ENCODE measurements around the gene RASGRF1. TPM values are rescaled to one million over a fixed set of nuclear protein-coding genes. Genes with fewer than 3 reads are reported as not detected.
"Not testable (repeated sequence)": the region's sequence is repeated elsewhere in the genome, so short reads cannot be mapped to it uniquely, and the experiment has no call there.

Gene RASGRF1
- polyA plus RNA-seq, 1 donor from 2014 or later: 2.4 TPM

DNA sequence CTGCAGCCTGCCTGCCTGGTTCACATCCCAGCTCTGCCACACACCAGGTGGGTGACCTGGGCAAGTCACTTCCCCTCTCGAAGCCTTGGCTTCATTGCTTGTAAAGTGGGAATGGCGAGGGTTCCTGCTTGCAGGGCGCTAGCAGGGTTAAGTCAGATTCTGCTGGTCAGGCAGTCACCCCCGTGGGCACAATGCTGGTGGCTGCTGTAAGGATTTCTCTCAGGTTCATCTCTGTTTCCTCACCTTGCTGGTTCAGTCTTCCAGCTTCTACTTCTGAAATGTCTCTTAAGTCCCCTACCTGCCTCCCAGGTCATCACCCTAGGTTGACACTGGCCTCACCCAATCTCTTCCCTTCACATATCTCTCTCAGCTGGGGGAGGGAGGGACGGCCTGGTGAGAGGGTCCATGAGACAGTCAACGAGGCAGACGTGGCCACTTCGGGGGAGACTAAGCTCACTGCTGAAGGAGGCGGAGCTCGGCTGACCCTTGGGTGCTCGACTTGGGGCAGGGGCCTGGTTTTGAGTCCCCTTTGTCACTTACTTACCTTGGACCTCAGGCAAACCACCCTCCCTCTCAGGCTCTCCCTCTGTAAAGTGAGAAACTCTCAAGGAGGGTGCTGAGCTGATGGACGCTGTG, 157.3 kb downstream of the RASGRF1 start:
- H3K27ac Mint-ChIP-seq: peak overlapping the region in 2 of 3 donors; percentile 42 to 60
- H3K4me1 Mint-ChIP-seq: peaks cover 12 to 23% (median 18%) of the 10 kb centered on the region in 3 donors
- no peaks in the 10 kb centered on the region for H3K27me3 Mint-ChIP-seq
- peaks cover 0 to 1% (median 0%) of the 10 kb centered on the region in 3 donors for H3K9me3 Mint-ChIP-seq
- no peak overlapping the region for H3K4me3 Mint-ChIP-seq
- H3K36me3 Mint-ChIP-seq: peaks cover 8% of the 10 kb centered on the region

DNA sequence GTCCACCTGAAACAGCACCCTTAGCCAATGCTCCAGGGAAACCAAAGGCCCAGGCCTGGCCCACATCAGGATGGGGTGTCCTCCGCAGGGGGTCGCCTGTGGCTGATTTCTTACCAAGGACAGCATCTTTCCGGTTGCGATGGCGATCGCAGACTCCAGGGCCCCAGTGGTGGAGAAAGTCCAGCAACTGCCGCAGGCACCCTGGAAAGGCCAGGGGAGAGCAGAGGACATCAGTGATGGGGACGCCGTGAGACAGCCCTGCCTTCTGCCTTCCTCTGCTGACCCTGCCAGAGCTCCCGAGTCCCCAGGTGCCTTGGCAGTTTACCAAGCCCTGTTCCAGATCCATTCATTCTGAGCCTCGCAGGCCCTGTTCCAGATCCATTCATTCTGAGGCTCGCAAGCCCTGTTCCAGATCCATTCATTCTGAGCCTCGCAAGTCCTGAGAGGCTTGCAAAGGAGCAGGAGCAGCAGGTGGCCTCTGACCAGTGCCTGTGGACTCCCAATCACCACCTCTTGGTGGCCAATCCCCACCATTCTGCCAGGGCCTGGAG, 158.2 kb downstream of the RASGRF1 start:
- Mint-ChIP-seq H3K9me3 (no peaks in the 10 kb centered on the region), H3K36me3 (peaks cover 5% of the 10 kb centered on the region), H3K4me3 (no peak overlapping the region), H3K27ac (peak overlapping the region in 2 of 3 donors; percentile 42 to 60), H3K27me3 (no peaks in the 10 kb centered on the region), H3K4me1 (peaks cover 7 to 19% (median 14%) of the 10 kb centered on the region in 3 donors)

DNA sequence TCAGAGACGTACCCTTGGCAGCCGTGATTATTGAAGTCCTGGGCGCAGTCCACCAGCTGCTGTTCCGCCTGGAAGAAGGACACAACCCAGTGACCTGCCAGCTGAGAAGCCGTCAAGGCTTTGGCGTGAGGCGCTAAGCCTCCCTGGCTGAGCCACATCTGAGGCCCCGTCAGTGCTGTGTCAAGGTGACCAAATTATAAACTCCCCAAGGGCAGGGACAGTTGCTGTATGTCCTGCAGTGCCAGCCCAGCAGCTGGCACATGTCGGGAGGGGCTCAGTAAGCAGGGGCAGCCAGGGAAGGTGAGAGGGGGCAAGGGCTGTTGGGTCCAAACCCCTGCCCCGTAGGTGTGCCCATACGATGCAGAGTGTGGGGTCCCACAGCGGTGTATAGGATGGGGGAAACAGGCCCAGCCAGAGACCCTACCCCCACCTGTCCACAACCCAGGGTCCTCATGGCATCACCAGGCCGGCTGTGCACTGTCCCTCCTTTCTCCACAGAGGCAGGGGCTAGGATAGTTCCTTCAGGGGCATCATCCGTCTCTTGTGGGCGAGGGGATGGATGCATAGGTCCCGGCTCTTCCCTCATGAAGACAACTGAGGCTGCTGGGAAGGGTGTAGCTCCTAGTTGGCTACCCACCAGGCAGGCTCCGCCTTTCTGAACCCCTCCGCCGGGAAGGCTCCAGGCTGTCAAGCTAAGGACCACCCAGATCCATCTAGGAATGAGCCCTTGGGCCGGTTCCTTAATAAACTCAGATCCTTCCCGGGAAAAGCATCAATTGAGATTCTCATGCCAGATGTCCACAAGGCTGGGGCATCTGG, 158.9 kb downstream of the RASGRF1 start:
- Mint-ChIP-seq H3K36me3 (peaks cover 4% of the 10 kb centered on the region), H3K9me3 (no peaks in the 10 kb centered on the region), H3K27ac (peak overlapping the region in 1 of 3 donors; percentile 45), H3K4me3 (no peak overlapping the region), H3K27me3 (no peaks in the 10 kb centered on the region), H3K4me1 (peaks cover 6 to 19% (median 10%) of the 10 kb centered on the region in 3 donors)

DNA sequence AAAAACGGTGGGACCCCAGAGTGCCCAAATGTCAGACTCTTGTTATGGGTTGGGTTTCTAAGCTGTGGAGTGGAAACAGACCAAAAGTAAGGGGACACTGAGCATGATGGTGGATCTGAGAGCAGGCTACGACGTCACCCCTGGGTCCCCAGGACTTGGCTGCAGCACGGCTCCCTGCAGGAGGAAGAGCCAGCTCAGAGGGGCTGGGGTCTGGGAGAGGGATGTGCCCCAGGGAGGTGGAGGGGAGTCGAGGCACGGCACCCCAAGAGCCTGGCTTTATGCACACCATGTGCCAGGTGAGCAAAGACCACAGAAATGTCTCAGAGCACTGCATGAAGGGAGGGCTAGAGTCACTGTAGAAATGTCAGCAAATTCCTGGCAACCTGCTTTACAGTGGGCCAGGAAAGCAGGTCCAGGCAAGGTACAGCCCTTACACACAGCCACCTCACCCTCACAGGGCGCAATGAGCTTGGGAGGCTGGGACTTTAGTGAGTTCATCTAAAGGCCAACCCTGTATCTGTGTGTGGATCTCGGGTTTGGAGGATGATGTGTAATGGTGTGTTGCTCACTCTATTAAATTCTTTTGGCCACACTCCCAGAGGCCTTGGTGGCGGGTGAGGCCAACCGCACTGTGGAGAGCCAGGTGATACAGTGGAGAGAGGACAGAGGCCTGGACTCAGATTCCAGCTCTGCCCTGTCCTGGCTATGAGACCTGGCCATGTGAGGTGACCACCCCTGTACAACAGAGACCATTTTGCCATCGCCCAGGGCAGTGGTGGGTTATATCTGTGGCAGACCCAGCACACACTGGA, 159.8 kb downstream of the RASGRF1 start:
- H3K27ac Mint-ChIP-seq: peak overlapping the region in 1 of 3 donors; percentile 45
- H3K4me1 Mint-ChIP-seq: peaks cover 0 to 13% (median 3%) of the 10 kb centered on the region in 3 donors
- H3K27me3 Mint-ChIP-seq: no peaks in the 10 kb centered on the region
- H3K9me3 Mint-ChIP-seq: no peaks in the 10 kb centered on the region
- H3K4me3 Mint-ChIP-seq: no peak overlapping the region
- H3K36me3 Mint-ChIP-seq: peaks cover 4% of the 10 kb centered on the region

DNA sequence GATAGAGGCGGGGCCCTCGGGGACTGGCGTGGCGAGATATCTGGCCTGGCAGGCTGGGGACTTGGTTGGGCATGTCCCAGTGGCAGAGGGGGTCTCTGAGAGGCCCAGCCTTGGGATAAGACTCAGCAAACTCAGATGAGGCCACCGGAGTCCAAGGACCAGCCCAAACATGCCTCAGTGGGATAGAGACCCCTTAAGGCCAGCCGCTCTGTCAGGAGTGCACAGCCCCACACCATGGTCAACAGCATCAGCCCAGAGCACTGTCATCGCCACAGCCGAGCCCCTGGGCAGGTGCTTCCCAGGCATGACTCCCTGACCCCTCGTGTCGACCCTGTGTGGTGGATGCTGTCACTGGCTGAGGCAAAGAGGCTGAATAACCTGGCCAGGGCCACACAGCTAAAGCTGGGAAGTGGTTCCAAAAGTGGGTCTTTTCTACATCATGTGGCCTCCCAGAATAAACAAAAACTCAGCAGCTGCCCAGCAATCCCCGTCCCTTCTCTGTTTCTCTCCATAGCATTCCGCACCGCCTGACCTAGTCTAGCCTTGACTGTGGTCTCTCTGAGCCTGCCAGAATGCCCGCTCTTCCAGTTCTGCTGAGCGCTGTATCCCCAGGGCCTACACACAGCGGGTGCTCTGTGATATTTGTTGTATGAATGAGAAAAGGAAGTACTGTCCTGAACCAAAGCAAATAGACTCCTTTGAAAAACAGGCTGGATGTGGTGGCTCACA, 160.9 kb downstream of the RASGRF1 start:
- Mint-ChIP-seq H3K4me3 (no peak overlapping the region), H3K4me1 (peaks cover 0 to 12% (median 3%) of the 10 kb centered on the region in 3 donors)

DNA sequence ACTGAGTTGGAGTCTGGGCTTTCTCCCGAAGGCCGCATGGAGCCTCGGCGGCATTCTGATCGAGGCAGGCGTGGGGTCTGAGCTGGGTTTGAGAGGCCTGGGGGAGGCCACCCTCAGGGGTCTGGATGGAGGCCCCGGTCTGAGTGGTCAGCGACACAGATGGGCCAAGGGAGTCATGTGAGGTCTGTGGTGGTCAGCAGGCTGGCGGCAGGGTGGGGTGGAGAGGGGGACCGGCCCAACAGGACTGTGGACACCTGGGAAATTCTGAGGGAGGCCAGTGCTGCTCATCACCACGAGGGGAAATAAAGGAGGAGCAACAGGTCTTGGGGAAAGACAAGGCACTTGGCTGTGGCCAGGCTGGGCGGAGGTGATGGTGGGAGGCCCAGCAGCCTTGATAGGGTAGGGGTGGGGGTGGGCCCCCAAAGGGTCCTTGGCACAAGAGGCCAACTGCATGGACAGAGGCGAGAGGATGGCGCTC, 161.9 kb downstream of the RASGRF1 start:
- Mint-ChIP-seq H3K27ac (peak overlapping the region in 1 of 3 donors; percentile 89), H3K9me3 (no peaks in the 10 kb centered on the region), H3K4me1 (peaks cover 0 to 11% (median 9%) of the 10 kb centered on the region in 3 donors)

More for the DNA sequence above, 160.9 kb downstream of the RASGRF1 start:
- H3K27ac Mint-ChIP-seq: peak overlapping the region in 2 of 3 donors; percentile 71 to 89
- H3K36me3 Mint-ChIP-seq: peaks cover 5% of the 10 kb centered on the region
- no peaks in the 10 kb centered on the region for H3K27me3 Mint-ChIP-seq
- no peaks in the 10 kb centered on the region for H3K9me3 Mint-ChIP-seq

DNA sequence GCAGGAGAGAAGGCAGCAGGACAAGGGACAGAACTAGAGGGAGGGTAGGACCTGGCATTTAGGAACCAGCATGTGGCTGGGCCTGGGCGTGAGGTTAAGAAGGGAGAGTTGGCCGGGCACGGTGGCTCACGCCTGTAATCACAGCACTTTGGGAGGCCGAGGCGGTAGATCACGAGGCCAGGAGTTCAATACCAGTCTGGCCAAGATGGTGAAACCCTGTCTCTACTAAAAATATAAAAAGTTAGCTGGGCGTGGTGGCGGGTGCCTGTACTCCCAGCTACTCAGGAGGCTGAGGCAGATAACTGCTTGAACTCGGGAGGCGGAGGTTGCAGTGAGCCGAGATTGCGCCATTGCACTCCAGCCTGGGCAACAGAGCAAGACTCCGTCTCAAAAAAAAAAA, 162.4 kb downstream of the RASGRF1 start:
- Mint-ChIP-seq H3K4me1 (peaks cover 0 to 11% (median 9%) of the 10 kb centered on the region in 3 donors), H3K27ac (peak overlapping the region in 2 of 3 donors; percentile 86 to 89), H3K4me3 (peak overlapping the region in 1 of 4 donors; percentile 13)
- H3K27me3 Mint-ChIP-seq, H3K36me3 Mint-ChIP-seq, H3K9me3 Mint-ChIP-seq: not testable (repeated sequence)

More for the DNA sequence above, 161.9 kb downstream of the RASGRF1 start:
- Mint-ChIP-seq H3K4me3 (no peak overlapping the region), H3K36me3 (peaks cover 4% of the 10 kb centered on the region), H3K27me3 (no peaks in the 10 kb centered on the region)

DNA sequence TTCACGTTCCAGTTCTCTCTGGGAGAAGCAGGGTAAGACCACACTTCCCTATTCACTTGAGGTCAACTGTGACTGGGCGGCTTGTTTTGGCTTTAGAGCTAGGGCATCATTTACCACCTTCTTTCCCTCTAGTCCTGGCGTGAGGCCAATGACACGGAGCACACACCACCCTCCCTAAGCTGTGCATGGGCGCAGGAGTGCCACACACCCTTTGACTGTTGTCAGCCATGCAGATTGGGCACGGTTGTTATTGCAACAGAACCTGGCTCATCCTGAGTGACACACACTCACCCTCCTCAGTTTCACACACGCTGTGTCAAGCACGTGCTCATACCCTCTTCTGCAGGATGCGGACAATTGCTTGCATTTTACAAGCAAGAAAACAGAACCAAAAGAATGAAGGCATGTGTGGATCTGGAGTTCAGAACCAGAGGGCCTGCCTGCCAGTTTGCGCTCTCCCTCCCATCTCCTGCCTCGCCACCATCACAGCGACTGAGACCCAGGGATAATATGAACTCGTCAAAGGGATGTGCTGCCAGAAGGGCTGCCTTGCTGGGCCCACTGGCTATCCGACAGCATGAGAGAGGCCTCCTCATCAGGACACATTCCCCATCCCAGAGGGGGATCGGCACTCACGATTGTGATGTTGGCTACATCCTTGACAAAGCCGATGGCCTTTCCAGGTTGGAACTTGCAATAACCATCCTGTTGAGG, 163.3 kb downstream of the RASGRF1 start:
- peaks cover 0 to 11% (median 9%) of the 10 kb centered on the region in 3 donors for H3K4me1 Mint-ChIP-seq
- H3K9me3 Mint-ChIP-seq: no peaks in the 10 kb centered on the region
- H3K4me3 Mint-ChIP-seq: no peak overlapping the region
- peaks cover 4% of the 10 kb centered on the region for H3K36me3 Mint-ChIP-seq
- H3K27ac Mint-ChIP-seq: peak overlapping the region; percentile 33 to 89 (median 50)
- no peaks in the 10 kb centered on the region for H3K27me3 Mint-ChIP-seq

DNA sequence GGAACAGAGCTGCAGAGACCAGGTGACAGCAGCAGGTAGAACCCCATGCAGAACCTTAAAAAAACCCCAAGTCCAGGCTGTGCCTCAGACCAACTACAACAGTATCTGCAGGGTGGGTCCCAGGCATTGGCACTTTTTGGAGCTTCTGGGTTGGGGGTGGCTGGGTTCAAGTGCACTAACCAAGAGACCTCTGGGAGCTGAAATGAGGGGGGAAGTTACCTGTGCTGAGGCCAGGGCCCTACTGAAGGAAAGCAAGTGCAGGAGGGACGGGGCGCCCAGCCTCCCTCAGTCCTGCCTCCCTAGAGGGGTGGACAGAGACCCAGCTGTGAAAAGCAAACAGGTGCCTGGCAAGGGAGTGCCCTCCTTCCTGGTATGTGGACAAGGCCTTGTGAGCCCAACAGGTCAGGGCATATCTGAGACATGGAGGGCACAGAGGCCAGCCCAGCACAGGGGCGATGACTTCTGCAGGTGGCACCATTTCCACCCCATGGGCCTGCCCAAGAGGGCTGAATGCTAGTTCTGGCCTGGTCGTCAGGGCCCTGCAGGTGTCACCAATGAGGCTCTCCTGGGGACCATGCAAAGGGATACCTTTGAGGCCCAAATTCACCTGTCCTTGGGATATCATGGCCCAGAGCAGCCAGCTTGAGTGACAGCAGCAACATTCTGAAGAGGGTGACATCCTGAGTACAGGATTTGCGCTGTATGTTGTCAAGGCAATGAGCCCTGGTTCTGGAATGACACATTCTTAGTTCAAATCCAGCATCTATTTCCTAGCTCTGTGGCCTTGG, 164.4 kb downstream of the RASGRF1 start:
- Mint-ChIP-seq H3K4me3 (no peak overlapping the region), H3K36me3 (peaks cover 4% of the 10 kb centered on the region), H3K4me1 (peaks cover 0 to 12% (median 9%) of the 10 kb centered on the region in 3 donors), H3K9me3 (no peaks in the 10 kb centered on the region), H3K27ac (peak overlapping the region in 2 of 3 donors; percentile 32 to 33), H3K27me3 (no peaks in the 10 kb centered on the region)

DNA sequence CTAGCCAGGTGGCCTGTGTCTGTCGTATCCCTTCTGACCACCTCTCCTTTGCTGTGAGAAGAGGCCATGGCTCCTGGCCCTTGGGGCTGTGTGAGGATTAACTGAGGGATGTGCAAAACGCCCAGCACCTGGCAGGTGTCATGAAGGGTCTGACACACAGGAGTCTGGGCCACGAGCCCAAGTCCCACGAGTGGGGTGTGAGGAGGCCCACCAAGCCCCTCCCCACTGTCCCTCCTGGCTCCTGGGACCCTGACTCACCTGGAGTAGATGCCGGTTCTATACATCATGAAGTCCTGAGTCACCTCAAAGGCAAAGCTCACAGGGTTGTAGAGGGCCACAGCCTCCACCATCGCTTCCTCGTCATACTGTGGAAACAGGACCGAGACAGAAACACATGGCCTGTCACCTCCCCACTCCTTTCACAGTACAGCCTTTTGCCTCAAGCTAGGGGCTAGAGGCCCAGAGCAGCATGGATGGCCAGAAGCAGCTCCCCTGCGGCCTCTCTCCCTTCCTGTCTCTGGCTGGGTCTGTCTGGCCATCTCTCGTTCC, 165.4 kb downstream of the RASGRF1 start:
- H3K36me3 Mint-ChIP-seq: peaks cover 5% of the 10 kb centered on the region
- peaks cover 0 to 12% (median 11%) of the 10 kb centered on the region in 3 donors for H3K4me1 Mint-ChIP-seq
- H3K4me3 Mint-ChIP-seq: no peak overlapping the region
- H3K27ac Mint-ChIP-seq: peak overlapping the region; percentile 32 to 59 (median 33)
- no peaks in the 10 kb centered on the region for H3K9me3 Mint-ChIP-seq
- H3K27me3 Mint-ChIP-seq: no peaks in the 10 kb centered on the region

DNA sequence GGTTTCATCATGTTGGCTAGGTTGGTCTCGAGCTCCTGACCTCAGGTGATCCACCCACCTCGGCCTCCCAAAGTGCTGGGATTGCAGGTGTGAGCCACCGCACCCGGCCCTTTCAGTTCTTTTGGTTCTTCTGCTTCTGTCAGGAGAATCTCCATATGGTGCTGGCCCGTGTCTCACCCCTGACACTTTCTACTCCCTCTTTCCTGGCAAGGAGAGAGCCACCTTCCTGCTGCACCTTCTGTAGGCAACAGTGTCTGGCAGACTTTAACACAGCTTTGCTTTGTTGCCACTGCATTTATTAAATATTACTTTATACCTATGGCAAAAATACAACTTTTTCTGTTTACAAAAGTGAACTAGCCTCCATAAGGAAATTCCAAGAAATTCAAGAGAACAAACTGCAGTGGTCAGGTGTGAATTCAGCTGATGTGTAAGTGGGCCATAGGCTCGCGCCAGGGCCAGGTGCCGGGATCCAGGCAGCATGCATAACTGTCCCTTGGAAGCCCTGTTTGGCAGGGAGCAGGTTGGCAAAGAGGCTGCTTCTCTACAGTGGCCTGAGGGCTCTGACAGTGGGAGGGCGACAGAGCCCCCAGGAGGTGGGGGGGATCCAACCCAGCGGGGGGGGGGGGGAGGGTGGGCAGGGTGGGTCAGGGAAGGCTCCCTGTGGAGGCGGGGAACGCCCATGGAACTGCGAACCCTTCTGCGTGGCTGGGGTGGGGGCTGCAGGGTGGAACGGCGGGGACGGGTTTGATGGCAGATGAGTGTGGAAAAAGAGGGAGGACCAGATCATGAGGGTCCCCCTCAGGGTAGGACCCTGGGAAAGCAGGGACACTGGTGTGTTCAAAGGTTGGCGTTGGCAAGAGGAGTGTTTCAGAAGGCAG, 166.9 kb downstream of the RASGRF1 start:
- no peaks in the 10 kb centered on the region for H3K27me3 Mint-ChIP-seq
- H3K9me3 Mint-ChIP-seq: no peaks in the 10 kb centered on the region
- H3K27ac Mint-ChIP-seq: peak overlapping the region in 2 of 3 donors; percentile 32 to 63
- H3K4me1 Mint-ChIP-seq: peaks cover 0 to 14% (median 11%) of the 10 kb centered on the region in 3 donors
- peaks cover 5% of the 10 kb centered on the region for H3K36me3 Mint-ChIP-seq
- H3K4me3 Mint-ChIP-seq: no peak overlapping the region

DNA sequence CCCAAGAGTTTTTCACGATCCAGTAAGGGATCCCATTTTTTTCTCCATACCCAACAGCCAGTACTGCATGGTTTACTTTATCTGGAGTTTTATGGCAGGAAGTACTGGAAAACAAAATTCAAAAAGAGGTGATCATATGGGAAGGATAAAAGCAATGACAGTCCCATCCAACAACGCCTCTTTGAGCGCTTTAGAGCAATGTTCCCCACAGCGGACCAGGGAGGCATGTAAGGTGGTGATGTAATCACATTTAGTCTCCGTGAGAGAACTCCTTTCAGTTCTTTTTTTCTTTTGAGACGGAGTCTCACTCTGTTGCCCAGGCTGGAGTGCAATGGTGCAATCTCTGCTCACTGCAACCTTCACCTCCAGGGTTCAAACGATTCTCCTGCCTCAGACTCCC, 167.6 kb downstream of the RASGRF1 start:
- H3K4me1 Mint-ChIP-seq: peaks cover 0 to 13% (median 9%) of the 10 kb centered on the region in 3 donors
- H3K9me3 Mint-ChIP-seq: no peaks in the 10 kb centered on the region
- peak overlapping the region in 2 of 3 donors; percentile 32 to 78 for H3K27ac Mint-ChIP-seq
- no peaks in the 10 kb centered on the region for H3K27me3 Mint-ChIP-seq
- peaks cover 5% of the 10 kb centered on the region for H3K36me3 Mint-ChIP-seq
- H3K4me3 Mint-ChIP-seq: peak overlapping the region in 1 of 4 donors; percentile 23
